DMS79 (cell line): ENCODE measurements around the gene APBB1.
A peak's percentile ranks its signal among the peaks of the same experiment; 100 is the strongest.

ENCODE experiments used
- DNase-seq: peaks from one replicate; lab custom pipeline; 2025; lab: John Stamatoyannopoulos, UW

Gene APBB1

DNA sequence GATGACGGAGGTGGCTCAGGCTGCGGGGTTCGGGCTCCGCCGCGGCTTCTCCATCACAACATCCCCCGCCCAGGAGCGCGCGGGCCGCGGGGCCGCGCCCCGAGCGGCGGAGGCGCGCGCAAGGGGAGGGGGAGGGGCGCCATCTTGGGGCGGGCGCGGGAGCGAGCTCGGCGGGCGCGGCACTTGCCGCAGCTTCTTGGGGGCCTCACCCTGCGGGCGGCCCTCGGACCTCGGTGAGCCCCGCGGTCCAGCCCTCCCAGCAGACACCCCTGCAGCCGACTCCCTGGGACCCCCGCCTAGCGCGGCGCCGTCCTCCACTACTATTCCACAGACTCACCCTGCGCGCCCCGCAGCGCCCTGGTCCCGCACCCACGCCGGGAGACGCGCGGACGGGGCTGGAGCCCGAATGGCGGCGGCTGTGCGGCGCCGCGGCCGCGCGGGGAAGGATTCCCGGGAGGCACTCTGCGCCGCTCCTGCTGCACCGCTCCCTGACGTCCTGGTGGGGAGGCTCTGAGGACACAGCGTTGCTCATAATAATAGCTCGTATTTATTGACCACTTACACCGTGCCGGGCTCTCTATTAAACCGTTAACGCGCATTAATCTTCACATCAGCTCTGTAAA is at the start of gene APBB1:
APBB1 (minus strand) TSS at position 86 of the 623 bp plus-strand sequence. CDS start 7,747 bp downstream, outside the sequence.
- DNase-seq: peak; percentile 23

DNA sequence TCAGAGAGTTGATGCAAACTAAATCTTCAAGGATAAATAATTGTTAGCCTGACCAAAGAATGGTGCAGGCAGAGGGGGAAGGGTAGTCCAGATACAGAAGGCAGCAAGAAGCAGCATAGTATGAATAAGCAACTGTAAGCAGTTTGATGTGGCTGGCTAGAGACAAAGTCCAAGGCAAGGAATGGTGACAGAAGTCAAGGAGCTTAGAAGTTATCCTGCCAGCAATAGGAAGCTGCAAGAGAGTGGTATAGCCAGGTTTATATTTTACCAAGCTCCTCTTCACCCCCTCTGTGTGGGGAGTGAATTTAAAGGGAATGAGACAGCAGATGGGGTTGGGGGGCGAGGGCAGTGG is 40.2 kb upstream of the APBB1 start:
- DNase-seq: no peak

DNA sequence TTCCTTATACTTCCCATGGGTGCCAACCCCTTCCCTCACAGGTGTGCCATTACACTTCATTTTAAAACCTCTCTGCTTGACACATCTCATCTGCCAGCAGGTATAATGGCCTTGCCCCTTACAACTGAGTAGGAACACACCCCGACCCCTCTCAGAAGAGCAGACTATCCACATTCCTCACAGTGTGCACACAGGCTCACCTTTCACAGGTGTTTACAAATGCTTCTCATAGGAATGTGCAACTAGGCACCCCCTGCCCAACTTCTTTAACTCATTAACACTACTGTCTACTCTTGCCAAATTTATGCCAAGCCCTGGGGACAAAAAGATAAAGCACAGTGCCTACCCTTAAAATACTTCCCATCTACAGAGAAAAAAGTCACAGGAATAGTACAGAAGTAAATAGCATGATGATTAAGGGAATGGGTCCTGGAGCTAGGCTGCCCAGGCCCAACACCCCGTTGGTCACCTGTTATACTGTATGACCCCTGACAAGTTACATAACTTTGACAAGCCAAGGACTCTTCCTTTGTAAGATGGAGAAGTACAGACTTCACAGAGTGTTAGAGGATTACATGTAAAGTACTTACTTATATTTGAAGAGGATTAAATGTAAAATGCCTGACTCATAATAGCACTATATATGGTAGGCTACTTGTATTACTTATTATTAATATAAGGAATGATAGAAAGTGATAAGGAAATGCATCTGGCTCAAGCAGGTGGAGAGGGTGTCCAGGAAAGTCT is 39.6 kb upstream of the APBB1 start:
- no peak for DNase-seq

DNA sequence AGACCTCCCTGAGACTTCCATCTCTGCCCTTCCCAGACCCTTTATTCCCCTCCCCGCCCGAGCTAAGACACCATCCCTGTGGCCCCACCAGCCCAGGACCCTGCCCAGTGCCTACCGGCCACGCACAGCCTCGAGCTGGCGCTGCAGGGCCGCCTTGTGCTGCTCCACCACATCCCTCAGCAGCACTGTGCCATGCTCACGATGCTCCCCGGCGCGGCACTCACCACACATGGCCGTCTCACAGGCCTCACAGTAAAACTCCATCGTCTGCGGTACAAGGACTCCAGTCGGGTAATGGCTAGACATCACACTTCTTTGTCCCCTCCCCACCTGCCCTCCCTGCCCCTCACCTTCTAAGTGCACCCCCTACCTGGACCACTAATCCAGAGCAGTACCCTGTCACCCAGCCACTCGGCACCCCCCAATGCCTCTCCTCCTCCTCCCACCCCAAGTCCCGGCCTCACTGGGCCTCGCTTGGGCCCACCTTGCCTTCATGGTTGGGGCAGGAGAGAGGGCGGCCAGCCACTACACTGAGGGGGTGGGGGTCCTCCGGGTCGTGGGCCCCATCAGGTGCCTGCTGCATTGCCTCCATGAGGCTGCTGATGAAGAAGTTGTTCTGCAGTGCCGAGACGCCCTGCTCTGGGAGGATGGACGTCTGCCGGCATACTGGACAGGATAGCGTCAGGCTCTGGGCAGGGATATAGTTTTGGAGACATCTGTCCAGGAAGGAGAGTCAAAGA is 38.9 kb upstream of the APBB1 start:
- DNase-seq: no peak

DNA sequence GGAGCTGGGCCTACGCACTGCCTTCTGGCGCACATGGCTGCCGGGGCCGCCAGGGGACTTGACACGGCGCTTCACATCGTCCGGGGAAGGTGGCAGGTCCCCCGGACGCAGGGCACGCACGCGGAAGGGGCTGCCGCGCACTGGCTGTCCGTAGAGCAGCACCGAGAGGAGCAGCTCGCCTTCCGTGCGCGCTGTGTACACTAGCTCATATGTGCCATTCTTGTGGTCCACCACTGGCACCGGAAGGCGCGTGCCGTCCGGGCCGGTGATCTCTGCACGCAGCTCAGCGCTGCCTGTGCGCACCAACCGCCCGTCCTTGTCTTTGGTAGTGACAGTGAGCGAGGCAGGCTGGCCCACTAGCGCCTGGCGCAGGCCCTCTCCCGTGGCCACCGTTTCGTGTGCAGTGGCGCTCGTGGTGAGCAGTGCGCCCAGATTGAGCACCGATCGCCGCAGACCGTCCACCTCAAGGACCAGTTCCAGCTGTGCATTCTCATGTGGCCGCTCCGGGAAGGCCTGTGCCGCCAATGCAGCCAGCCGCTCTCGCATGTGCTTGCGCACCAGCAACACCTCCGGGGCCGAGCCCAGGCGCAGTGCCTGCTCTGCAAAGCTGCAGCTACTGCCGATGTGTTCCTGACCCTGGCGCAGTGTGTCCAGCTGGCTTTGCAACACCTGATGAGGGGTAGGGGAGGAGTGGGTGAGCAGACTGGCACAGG is 37.6 kb upstream of the APBB1 start:
- no peak for DNase-seq

DNA sequence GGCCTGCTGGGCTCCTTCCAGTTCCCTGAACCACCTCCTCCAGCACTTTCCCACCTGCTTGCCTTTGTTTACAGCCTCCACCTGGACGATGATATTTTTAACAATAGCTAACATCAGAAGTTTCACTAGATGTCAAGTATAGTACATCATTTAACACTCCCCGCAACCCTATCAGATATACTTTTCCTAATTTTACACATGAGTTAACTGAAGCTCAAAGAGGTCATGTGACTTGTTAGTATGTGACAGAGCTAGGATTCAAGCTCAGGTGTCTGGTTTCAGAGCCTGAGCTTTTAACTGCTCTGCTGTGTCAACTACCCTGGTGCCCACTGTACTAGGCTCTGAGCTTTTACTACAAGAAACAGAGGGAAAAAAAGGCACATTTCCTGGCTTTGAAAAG is 36.2 kb upstream of the APBB1 start:
- DNase-seq: no peak

DNA sequence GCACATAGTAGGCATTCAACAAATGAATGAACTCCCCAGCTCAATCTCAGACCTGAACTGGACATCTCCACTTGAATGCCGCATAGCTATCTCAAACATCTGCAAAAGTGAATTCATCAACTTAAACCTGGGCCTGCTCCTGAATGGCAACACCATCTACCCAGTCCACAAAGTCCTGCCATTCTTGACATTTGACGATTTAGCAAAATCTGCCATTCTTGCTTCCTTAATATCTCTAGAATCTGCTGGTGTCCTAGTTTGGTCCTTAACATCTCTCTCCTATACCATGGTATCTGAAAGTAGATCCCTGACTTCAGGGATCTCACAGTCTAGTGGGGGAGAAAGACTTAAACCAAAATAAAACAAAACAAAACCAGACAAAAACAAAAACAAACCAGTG is 34.3 kb upstream of the APBB1 start:
- no peak for DNase-seq

DNA sequence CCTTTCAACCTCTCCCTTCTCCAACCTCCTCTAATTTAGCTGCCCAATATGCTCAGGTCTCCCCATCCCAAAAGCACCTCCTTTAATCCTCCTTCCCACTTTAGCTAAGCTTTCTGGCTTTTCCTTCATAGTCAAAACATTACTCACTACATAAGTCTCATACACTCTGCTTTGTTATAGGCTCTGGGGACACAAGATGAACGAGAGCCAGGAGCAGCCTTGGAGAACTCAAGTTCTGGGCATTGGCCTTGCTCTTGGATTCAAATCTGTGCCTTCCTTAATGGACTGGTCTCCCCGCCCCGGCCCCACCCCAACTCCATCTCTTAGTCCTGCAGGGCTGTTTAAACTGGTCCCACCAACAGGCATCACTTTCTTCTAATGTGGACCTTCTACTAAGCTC is 33.3 kb upstream of the APBB1 start:
- no peak for DNase-seq

DNA sequence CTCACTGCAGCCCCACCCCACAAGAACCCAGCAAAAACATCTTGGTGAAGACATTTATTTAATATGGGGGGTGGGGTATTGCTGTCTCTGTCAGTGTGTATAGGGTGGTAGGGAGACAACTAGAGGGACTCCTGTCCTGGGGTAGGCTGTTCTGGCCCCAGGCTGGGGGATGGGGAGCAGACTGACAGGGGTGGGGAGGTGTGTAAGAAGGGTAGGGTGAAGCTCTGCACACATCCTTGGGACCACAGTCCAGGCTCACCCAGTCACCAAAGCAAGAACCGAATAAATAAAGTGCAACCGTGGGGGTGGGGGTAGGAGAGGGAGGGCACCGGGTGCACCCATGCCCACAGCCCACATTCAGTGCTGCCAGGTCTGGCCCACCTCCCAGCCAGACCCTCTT is 29.7 kb upstream of the APBB1 start:
- DNase-seq: no peak

DNA sequence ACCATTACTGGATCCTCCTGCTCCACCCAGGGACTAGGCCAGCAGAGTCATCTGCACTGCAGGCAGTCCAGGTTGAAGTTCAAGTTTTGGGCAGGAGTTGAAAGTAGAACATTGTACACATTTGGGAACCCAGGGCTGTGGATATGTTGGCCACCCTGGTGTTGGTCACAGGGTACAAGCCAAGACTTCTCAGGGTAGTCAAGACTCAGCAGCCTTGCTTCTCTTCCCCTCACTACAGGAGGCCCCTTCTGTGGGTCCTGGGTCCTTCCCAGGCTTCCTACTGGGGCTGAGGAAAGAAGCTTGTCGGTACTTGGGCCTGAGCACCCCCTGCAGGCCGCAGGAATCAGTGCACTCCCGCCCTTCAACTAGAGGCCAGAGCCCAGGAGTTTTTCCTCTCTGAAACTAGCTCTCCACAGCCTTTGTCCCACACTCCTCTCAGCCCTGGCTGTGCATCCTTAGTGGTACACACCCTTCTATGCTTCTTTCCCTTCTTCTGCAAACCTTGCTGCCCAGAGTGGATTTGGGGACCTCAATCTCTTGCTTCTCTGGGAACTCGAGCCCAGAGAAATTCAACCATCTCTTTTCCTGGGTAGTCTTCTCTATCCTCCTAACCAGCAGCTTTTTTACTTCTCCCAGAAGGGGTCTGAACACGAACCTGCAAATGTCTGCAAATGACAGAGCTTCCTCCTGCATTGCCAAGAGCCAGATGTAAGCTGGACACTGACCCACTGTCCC is 24.5 kb upstream of the APBB1 start:
- no peak for DNase-seq

DNA sequence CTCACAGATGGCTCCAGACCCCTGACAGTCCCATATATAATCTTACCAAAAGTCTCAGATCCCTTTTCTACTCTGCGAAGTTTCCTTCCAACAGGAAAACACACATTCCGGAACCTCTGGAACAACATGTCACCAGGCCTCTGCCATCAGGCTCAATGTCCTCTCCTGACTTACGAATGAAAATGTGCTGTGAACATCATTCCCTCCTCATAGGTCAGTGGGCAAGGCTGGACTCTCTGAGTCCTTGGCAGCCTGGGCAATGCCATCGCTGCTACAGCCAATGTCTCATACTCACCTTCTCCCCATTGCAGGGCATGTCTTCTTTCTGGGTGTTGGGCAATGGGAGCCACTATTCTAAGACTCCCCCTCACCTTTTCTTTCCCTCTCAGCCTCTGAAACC is 23.5 kb upstream of the APBB1 start:
- DNase-seq: no peak

DNA sequence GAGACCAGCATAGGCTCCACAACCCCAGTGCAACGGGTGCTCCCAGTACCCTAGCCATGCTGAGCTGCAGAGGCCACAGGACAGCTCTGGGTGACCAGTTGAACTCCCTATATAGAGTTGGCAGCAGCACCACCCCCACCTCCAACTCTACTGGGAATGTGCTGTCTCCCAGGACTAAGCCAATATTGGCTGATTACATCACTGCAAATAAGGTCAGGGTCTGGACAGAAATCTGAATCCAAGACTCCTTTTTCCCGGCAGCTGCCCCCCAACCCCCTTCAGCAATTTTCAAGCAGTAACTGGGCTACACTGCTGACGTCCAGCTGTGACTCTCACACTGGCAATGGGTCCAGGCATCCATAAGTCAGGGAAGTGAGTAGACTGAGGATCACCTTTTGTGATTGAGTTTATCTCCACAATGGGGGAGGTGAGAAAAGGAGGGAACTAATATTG is 22.0 kb upstream of the APBB1 start, which contains the start of gene HPX:
HPX (minus strand) TSS at position 82 of the 453 bp plus-strand sequence; CDS start at position 58, 24 bp downstream.
- DNase-seq: no peak

DNA sequence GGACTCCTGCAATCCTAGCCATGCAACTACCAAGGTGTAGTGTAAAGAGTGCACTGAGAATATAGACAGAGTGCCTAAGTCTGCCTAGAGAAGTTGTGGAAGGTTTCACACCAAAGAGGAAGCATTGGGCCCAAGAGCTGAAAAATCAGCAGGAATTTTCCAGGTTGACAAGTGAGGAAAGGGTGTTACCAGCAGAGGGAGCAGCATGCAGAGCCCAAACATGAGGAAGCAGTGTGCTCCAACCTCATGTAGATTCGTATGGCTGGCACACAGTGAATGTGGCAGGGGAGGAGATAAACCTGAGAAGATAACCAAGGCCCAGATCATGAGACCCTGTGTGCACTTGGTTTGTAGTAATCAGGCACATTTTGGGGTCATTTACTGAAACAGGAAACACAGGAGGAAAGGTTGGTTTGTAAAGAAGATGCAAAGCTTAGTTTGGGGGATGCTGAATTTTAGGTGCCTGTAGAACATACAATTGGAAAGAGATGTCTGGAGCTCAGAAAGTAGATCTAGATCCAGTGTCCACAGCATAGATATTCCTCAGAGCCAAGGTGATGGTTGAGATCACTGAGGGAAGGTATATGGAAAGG is 20.2 kb upstream of the APBB1 start:
- DNase-seq: no peak

DNA sequence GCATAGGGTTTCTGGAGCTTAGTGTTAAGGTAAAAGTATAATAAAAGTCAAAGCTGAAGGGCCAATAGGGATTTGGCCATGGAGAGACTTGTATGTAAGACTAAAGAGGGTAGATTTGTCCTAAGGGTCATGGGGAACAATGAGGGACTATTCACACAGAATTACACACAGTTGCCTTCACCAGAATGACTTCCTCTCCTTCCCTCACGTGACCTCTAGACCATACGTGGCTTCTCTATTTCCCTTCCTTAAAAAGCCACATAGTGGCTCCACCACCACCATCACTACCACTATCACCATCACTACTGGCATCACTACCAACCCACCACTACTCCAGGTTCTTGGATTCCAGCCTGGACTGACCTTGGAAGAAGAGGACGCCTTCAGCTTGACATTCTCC is 19.1 kb upstream of the APBB1 start:
- DNase-seq: no peak

DNA sequence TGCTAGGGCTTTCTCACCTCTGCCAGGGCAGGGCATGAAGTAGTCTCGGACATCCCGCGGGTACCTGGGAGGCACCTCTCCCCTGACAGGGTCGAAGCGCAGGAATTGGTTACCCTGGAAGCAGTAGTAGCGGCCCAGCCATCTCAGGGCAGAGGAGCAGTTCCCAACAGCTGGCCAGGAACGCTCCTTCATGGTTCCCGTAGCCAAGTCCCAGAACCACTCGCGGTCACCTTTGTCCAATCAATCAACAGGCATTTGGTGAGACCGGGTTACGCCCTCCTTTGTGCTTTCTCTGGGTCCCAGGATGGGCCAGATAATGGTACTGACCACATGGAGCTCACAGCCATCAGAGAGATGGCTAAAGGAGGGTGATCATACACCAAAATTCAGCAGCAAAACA is 18.5 kb upstream of the APBB1 start:
- no peak for DNase-seq

DNA sequence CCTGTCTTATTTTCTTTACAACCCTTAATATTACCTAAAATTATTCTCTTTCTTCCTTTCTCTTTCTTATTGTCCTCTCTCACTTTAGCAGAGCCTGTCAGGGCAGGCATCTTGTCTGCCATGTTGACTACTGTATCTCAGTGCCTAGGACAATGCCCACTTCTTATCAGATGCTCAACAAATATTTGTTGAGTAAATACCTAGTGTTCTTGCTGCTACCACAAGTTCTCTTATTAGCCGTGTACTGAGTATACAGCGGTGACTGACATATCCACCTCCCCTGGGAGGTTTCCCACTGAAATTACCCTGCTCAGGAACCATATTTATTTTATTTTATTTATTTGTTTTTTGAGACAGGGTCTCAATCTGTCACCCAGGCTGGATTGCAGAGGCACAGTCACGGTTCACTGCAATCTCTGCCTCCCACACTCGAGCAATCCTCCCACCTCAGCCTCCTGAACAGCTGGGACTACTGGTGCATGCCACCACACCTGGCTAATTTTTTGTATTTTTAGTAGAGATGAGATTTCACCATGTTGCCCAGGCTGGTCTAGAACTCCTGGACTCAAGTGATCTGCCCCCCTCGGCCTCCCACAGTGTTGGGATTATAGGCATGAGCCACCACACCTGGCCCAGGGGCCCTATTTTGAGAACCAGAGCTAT is 15.2 kb upstream of the APBB1 start:
- DNase-seq: no peak

DNA sequence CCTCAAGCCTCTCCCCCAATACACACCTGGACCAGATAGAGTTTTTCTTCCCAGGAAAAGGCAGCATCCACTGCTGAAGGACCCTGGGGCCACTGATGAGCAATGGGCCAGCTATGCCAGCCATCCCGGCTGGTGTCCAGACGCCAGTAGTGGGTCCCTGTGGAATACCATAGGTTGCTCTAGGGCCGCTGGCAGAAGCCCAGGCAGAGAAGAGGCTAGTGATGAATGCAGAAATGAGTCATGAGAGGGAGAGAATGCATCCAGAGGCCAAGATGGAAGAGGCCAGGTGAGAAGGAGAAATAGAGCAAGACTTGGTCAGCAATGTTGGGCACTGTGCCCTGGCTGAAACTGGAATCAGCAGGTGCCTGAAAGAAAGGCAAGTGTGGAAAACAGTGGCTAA is 13.0 kb upstream of the APBB1 start:
- no peak for DNase-seq

DNA sequence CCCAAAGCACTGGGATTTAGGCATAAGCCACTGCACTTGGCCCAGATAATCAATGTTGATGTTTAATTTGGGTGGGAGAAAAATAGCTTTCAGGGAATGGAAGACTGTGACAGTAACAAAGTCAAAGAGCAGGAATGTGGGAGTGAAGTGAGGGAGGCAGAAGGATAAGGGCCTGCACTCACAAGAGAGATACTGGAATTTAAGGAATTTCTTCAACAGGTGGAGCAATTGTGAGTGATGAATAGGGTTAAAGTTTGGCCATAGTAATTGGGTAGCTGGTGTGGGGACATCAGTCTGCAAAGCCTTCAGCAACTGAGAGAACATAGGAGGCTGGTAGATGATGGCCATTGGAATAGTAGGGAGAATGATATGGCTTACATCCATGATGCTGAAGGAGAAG is 8.6 kb upstream of the APBB1 start:
- DNase-seq: no peak

DNA sequence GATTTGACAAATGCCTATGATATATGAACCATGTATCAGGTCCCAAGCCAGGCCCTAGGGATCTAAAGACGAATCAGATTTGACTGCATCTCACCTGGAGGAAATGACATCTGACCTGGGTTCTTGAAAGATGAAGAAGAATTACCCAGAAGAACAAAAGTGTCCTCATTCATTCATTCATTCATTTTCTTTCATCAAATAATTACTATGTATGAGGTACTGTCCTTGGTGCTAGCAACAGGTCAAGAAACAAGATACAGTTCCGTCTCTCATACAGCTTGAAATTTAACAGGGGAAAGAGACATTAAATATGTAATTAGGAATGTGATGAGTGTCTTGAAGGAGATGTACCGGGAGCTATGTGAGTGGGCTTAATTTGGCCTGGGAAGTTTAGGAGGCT is 1.8 kb upstream of the APBB1 start:
- DNase-seq: no peak

DNA sequence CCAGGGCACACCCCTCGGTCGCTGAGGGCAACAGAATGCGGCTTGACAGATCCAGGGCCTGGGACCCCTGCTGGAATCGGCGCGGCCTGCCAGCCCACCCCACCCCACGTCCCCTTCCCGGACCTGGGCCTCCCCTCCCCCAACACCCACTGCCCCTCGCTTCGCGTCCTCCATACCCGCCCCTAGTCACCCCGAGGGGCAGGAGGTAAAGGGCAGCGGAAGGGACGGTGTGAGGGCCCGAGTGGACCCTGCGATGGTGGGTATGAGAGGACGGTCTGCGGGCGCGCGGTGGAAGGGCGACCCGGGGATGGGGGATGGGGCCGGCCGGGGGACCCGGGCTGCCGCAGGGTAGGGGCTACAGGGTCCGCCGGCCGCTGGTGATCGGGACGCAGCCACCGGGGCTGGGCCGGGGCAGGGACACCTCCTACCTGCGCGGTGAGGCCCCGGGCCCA is 311 bp downstream of the APBB1 start:
- no peak for DNase-seq
